ENCODE measurements around the gene MAMDC2.

- no peak for TF ChIP-seq EZH2phosphoT487 (IDR thresholded peaks at IDR 0.05; ENCODE audit: borderline replicate concordance)
- no peak for TF ChIP-seq CTCF (conservative IDR thresholded peaks at IDR 0.05; ENCODE audit: low read length)
Observed at GRCh38 chr9:70119786-70120185, 76.1 kb downstream of the MAMDC2 start.
